K562 (cell line): ENCODE measurements around the gene AFDN. TPM values are rescaled to one million over a fixed set of nuclear protein-coding genes. Genes with fewer than 3 reads are reported as not detected.

Source experiments
- ETV5 ChIP-seq: sonication (generic); formaldehyde crosslinking; IDR thresholded peaks from 2 replicates; pipeline ENCODE4 v1.4.0; 2020; ENCODE audit warnings: low read depth, mild to moderate bottlenecking, missing genetic modification reagents
- GTF3C2 ChIP-seq: IDR thresholded peaks from 3 replicates; pipeline ENCODE4 v1.6.1; 2011; ENCODE audit warnings: borderline replicate concordance, mild to moderate bottlenecking, moderate library complexity; ENCODE audit not compliant: insufficient read length; ENCODE audit errors: extremely low read depth
- ZNF174 ChIP-seq: fragments of 250-450 bp; sonication (Bioruptor Pico); IDR thresholded peaks from 2 replicates; pipeline ENCODE4 v1.4.0; 2020; ENCODE audit warnings: mild to moderate bottlenecking
- ZNF212 ChIP-seq: fragments of 450-650 bp; formaldehyde crosslinking; IDR thresholded peaks from 2 replicates; pipeline ENCODE4 v1.4.0; 2020; ENCODE audit warnings: mild to moderate bottlenecking
- ZNF830 ChIP-seq: fragments of 250-450 bp; sonication (Bioruptor Pico); IDR thresholded peaks from 2 replicates; pipeline ENCODE4 v1.5.0; 2021; ENCODE audit warnings: mild to moderate bottlenecking
- polyA plus RNA-seq, 8 experiments: library from polyadenylated mRNA; depleted of rRNA in 4 of 8; stranded (reverse) in 5 of 8; unstranded in 3 of 8; fragments of >200 nt; fragmentation: Nextera tagmentation in 2 of 8; fragmentation: Illumina TruSeq in 1 of 8; extraction: Ambion mirVana in 2 of 8; extraction: Trizol in 1 of 8; gene quantifications; 2 replicates each; pipeline versions ENCODE4 v1.2.1 to v1.2.3, GENCODE V29; 2011 to 2014; ENCODE audit warnings: inconsistent platforms in 1 of 8, missing spikeins in 1 of 8
- total RNA-seq, 7 experiments: library from RNA; depleted of rRNA in 6 of 7; stranded (reverse); fragments of >200 nt in 6 of 7; fragmentation: Illumina TruSeq in 2 of 7; extraction: Trizol in 2 of 7; gene quantifications; 2 replicates each; pipeline versions ENCODE4 v1.2.1 to v1.2.3, GENCODE V29; 2011 to 2021; ENCODE audit warnings: low replicate concordance in 1 of 7
- TF ChIP-seq, protein P1 (sequence below), 3 experiments: fragments of 200-800 bp in 1 of 3; fragments of 250-450 bp in 1 of 3; fragments of 450-650 bp in 1 of 3; sonication (Bioruptor Pico) in 1 of 3; sonication (Bioruptor generic) in 1 of 3; formaldehyde crosslinking in 1 of 3; IDR thresholded peaks; 2 replicates each; pipeline versions ENCODE4 v1.6.1 to v1.8.0; 2016 to 2022; ENCODE audit warnings: mild to moderate bottlenecking in 2 of 3, missing genetic modification characterization in 2 of 3, missing compliant biosample characterization in 1 of 3, moderate library complexity in 1 of 3
- TF ChIP-seq, protein P2 (sequence below): fragments of 450-650 bp; conservative IDR thresholded peaks from 2 replicates; pipeline ENCODE4 v1.6.1; 2016; ENCODE audit warnings: missing genetic modification characterization, low read depth, mild to moderate bottlenecking, control low read depth, missing compliant biosample characterization
- TF ChIP-seq, protein P3 (sequence below): sonication (generic); formaldehyde crosslinking; IDR thresholded peaks from 2 replicates; pipeline ENCODE4 v1.5.0; 2020; ENCODE audit warnings: missing genetic modification reagents
- TF ChIP-seq, protein P4 (sequence below), 2 experiments: fragments of 150-350 bp in 1 of 2; IDR thresholded peaks; 2 replicates each; pipeline ENCODE4 v1.6.1; 2012 to 2016; ENCODE audit warnings: low read depth in 2 of 2, low read length in 2 of 2, mild to moderate bottlenecking in 1 of 2, moderate library complexity in 1 of 2

AFDN gene
- total and polyA plus RNA-seq, 9 of the 15 experiments (the other 6 are each of a cell fraction or from before 2014, with no cell fraction given) = 7.2 to 129 (median 105) TPM

- TF ChIP-seq, protein P1, sequence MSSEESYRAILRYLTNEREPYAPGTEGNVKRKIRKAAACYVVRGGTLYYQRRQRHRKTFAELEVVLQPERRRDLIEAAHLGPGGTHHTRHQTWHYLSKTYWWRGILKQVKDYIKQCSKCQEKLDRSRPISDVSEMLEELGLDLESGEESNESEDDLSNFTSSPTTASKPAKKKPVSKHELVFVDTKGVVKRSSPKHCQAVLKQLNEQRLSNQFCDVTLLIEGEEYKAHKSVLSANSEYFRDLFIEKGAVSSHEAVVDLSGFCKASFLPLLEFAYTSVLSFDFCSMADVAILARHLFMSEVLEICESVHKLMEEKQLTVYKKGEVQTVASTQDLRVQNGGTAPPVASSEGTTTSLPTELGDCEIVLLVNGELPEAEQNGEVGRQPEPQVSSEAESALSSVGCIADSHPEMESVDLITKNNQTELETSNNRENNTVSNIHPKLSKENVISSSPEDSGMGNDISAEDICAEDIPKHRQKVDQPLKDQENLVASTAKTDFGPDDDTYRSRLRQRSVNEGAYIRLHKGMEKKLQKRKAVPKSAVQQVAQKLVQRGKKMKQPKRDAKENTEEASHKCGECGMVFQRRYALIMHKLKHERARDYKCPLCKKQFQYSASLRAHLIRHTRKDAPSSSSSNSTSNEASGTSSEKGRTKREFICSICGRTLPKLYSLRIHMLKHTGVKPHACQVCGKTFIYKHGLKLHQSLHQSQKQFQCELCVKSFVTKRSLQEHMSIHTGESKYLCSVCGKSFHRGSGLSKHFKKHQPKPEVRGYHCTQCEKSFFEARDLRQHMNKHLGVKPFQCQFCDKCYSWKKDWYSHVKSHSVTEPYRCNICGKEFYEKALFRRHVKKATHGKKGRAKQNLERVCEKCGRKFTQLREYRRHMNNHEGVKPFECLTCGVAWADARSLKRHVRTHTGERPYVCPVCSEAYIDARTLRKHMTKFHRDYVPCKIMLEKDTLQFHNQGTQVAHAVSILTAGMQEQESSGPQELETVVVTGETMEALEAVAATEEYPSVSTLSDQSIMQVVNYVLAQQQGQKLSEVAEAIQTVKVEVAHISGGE (CRISPR knock-in tag; IDR thresholded peaks at IDR 0.05) = 0 out of 6 replicates have a peak, but pooled peaks of 1 of the 3 experiments have one; percentile 6
- no peak for TF ChIP-seq ETV5 (CRISPR knock-in tag)
- no peak for TF ChIP-seq ZNF174 (CRISPR knock-in tag)
- peak; percentile 42 for TF ChIP-seq GTF3C2
- no peak for TF ChIP-seq ZNF212 (CRISPR knock-in tag)
- no peak for TF ChIP-seq ZNF830 (CRISPR knock-in tag)
- TF ChIP-seq, protein P2, sequence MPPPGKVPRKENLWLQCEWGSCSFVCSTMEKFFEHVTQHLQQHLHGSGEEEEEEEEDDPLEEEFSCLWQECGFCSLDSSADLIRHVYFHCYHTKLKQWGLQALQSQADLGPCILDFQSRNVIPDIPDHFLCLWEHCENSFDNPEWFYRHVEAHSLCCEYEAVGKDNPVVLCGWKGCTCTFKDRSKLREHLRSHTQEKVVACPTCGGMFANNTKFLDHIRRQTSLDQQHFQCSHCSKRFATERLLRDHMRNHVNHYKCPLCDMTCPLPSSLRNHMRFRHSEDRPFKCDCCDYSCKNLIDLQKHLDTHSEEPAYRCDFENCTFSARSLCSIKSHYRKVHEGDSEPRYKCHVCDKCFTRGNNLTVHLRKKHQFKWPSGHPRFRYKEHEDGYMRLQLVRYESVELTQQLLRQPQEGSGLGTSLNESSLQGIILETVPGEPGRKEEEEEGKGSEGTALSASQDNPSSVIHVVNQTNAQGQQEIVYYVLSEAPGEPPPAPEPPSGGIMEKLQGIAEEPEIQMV (tag) = no peak
- TF ChIP-seq, protein P3, sequence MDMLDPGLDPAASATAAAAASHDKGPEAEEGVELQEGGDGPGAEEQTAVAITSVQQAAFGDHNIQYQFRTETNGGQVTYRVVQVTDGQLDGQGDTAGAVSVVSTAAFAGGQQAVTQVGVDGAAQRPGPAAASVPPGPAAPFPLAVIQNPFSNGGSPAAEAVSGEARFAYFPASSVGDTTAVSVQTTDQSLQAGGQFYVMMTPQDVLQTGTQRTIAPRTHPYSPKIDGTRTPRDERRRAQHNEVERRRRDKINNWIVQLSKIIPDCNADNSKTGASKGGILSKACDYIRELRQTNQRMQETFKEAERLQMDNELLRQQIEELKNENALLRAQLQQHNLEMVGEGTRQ (CRISPR knock-in tag) = peak; percentile 55
- TF ChIP-seq, protein P4, sequence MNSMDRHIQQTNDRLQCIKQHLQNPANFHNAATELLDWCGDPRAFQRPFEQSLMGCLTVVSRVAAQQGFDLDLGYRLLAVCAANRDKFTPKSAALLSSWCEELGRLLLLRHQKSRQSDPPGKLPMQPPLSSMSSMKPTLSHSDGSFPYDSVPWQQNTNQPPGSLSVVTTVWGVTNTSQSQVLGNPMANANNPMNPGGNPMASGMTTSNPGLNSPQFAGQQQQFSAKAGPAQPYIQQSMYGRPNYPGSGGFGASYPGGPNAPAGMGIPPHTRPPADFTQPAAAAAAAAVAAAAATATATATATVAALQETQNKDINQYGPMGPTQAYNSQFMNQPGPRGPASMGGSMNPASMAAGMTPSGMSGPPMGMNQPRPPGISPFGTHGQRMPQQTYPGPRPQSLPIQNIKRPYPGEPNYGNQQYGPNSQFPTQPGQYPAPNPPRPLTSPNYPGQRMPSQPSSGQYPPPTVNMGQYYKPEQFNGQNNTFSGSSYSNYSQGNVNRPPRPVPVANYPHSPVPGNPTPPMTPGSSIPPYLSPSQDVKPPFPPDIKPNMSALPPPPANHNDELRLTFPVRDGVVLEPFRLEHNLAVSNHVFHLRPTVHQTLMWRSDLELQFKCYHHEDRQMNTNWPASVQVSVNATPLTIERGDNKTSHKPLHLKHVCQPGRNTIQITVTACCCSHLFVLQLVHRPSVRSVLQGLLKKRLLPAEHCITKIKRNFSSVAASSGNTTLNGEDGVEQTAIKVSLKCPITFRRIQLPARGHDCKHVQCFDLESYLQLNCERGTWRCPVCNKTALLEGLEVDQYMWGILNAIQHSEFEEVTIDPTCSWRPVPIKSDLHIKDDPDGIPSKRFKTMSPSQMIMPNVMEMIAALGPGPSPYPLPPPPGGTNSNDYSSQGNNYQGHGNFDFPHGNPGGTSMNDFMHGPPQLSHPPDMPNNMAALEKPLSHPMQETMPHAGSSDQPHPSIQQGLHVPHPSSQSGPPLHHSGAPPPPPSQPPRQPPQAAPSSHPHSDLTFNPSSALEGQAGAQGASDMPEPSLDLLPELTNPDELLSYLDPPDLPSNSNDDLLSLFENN (IDR thresholded peaks at IDR 0.05; ENCODE audit: low read depth in 2 of 2, low read length in 2 of 2) = no peak
Measured at GRCh38 chr6:167825332-167826229, 1.1 kb upstream of the AFDN start (continued).
